ENCODE results near the gene PARD6G.

DNA sequence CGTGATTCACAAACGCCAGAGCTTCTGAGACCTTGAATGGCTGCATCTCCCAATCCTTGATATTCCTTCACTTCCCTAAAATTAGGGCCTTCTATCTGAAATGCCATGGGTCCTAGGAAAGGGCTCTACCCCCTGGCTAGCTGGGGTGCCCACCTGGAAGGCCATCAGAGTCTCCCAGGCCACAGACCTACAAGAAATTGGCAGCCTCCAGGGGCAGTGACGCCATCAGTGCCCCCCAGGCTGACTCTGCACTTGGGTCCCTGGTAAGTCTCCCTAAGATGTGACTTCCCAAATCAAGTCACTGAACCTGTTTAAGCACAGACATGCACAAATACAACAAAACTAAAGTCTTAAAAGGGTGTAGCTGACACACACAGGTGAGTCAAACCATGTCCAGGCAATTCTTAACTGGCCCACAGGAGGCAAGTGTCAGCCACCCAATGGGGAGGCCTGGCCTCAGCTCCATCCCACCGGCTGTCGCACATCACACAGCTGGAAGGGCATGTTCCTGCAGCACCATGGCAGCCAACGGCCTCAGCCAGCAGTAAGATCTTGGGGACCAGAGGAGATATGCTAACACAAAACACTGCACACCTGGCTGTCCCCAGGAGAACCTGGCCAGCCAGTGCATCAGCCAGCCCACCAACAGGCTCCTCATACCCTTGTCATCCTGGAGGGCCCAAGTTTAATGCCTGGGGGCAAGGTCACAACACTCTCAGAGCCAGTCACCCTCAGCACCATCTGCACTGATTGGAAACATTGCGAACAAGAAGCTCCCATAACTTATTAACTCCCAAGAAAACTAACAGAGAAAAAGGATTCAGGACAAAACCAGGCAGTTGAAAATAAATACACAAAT lies 5.2 kb downstream of the PARD6G start:
- TF ChIP-seq EZH2 (IDR thresholded peaks at IDR 0.05; ENCODE audit: insufficient read depth, poor library complexity, severe bottlenecking) (no peak), EZH2phosphoT487 (IDR thresholded peaks at IDR 0.05; ENCODE audit: insufficient read depth, low read depth) (no peak)

Measured in GM23248 (cell line).